ENCODE data around the gene CLTB. TPM values are rescaled to one million over a fixed set of nuclear protein-coding genes. Genes with fewer than 3 reads are reported as not detected.

The CLTB gene
- total and polyA plus RNA-seq, 2 of the 8 experiments (the other 6 are each of a cell fraction or from before 2014, with no cell fraction given), result 25.9 to 34.9 TPM

DNA sequence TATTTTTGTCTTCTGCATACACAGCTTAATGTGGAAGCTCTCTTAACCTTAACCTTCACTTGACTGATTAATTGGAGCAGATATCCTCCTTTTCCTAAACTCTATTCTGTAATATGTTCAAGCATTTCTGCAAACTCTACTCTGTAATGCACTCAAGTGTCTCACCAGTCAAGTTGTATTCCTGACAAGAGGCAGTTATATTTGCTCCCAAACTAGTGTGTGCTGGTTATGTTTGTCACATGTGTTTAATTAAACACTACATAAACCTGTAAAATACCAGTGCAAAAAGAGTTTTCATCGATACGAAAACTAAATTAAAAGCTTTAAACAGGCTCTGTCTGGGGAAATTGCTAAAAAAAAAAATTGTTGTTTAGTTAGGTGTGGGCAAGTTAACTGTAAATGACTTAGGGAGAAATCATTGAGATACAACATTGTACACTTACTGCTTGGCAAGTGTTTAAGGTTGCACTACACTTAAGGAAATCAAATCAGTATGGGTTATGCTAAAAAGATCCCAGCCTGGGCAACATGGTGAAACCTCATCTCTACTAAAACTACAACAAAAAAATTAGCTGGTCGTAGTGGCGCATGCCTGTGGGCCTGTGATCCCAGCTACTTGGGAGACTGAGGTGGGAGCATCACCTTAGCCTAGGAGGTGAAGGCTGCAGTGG lies 38.5 kb upstream of the CLTB start:
- Histone ChIP-seq H4K5ac (ENCODE audit: insufficient read length, low read depth, low read length) (no peak overlapping the region), H2AFZ (ENCODE audit: low read length) (no peak overlapping the region), H3K4ac (replicated peaks; ENCODE audit: insufficient read length, low read depth, low read length) (no peak overlapping the region), H3K23ac (ENCODE audit: insufficient read length) (no peak overlapping the region), H3K27me3 (replicated peaks in 1 of 4; ENCODE audit: control insufficient read depth in 3 of 4, extremely low read depth in 1 of 4, insufficient read depth in 3 of 4, low read length in 3 of 4) (no peaks in the 10 kb centered on the region), H2BK20ac (ENCODE audit: low read length) (no peak overlapping the region), H3K36me3 (ENCODE audit: control insufficient read depth in 2 of 4, insufficient read depth in 4 of 4, low read length in 3 of 4) (peaks cover 0 to 15% (median 1%) of the 10 kb centered on the region in 4 experiments; a peak in 2 of 8 replicates), H4K8ac (ENCODE audit: extremely low read depth, insufficient read depth, low read length) (no peak overlapping the region), H3K14ac (ENCODE audit: insufficient read length) (no peak overlapping the region), H4K91ac (replicated peaks; ENCODE audit: insufficient read length, low read length) (no peak overlapping the region), H3K4me1 (replicated peaks in 1 of 4; ENCODE audit: control insufficient read depth in 3 of 4, insufficient read depth in 4 of 4, low read length in 3 of 4) (no peaks in the 10 kb centered on the region), H3K4me3 (ENCODE audit: extremely low read depth in 1 of 4, insufficient read depth in 2 of 4, low read depth in 3 of 4, low read length in 4 of 4) (no peak overlapping the region), H2BK12ac (ENCODE audit: low read depth, low read length) (no peak overlapping the region), H3K27ac (ENCODE audit: low read depth, low read length) (no peak overlapping the region), H3K56ac (replicated peaks; ENCODE audit: insufficient read length, low read depth, low read length) (no peak overlapping the region), H3K79me2 (ENCODE audit: control insufficient read depth in 1 of 2, insufficient read depth in 2 of 2, low read length in 2 of 2) (peaks cover 2 to 75% of the 10 kb centered on the region in 2 experiments; a peak in 3 of 4 replicates), H3K23me2 (ENCODE audit: low read depth, low read length) (no peaks in the 10 kb centered on the region; the same call in 1 of the 2 replicates), H3K9me3 (ENCODE audit: insufficient read depth in 2 of 2, low read depth in 1 of 2, low read length in 1 of 2) (no peaks in the 10 kb centered on the region), H2BK120ac (replicated peaks; ENCODE audit: low read depth, low read length) (no peak overlapping the region), H3K79me1 (ENCODE audit: low read depth, low read length) (no peaks in the 10 kb centered on the region), H2AK5ac (ENCODE audit: low read depth, low read length) (no peak overlapping the region), H3K9ac (replicated peaks in 1 of 4; ENCODE audit: extremely low read depth in 1 of 4, low read depth in 3 of 4, low read length in 3 of 4) (no peak overlapping the region; a peak in 1 of 7 replicates), H3K4me2 (ENCODE audit: insufficient read depth in 1 of 2, low read depth in 2 of 2, low read length in 2 of 2) (no peak overlapping the region), H3K18ac (ENCODE audit: extremely low read depth, low read length) (no peak overlapping the region), H4K20me1 (replicated peaks in 1 of 2; ENCODE audit: control insufficient read depth in 1 of 2, insufficient read depth in 2 of 2, low read length in 2 of 2) (peaks cover 0 to 5% of the 10 kb centered on the region in 2 experiments), H2BK5ac (ENCODE audit: low read depth, low read length) (no peak overlapping the region), H2BK15ac (ENCODE audit: low read length) (no peak overlapping the region)
- no peak for DNase-seq (ENCODE audit: low read depth in 1 of 2, low spot score in 2 of 2)
- FAIRE-seq, result no peak
- ChIA-PET CTCF (ENCODE audit: partially characterized antibody) (interaction anchor here (1.0 kb wide), 1 partner anchor 30 kb away, joined by 3 read pairs; no protein-coding TSS in a partner anchor), POLR2A (ENCODE audit: partially characterized antibody) (interaction anchor here (0.6 to 1.1 kb wide), 5 partner anchors 11 to 75 kb away, joined by 3 to 4 read pairs (median 4); no protein-coding TSS in a partner anchor)
- 91% methylated on average over 4 of the region's 4 CpGs; no CpG with 5 or more reads in 1 of the 2 experiments for WGBS, 2 experiments (ENCODE audit: extremely low coverage in 1 of 2, insufficient coverage in 1 of 2, insufficient read length in 1 of 2, insufficient replicate concordance in 2 of 2, low coverage in 1 of 2, low lambda C conversion rate in 2 of 2, missing lambda C conversion rate in 1 of 2)
- no peak for TF ChIP-seq RNF2 (IDR thresholded peaks at IDR 0.05; ENCODE audit: borderline replicate concordance, low read depth, low read length, missing control alignments, poor library complexity, severe bottlenecking)
- TF ChIP-seq, protein P1, sequence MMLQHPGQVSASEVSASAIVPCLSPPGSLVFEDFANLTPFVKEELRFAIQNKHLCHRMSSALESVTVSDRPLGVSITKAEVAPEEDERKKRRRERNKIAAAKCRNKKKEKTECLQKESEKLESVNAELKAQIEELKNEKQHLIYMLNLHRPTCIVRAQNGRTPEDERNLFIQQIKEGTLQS (IDR thresholded peaks at IDR 0.05; ENCODE audit: insufficient read depth, low read depth, low read length), result no peak
- TF ChIP-seq SAP30 (IDR thresholded peaks at IDR 0.05; ENCODE audit: insufficient read depth, insufficient replicate concordance, low read length), result no peak

Data from H1 (cell line).